ENCODE results near the gene CRB3. TPM values are rescaled to one million over a fixed set of nuclear protein-coding genes. Genes with fewer than 3 reads are reported as not detected.

Gene CRB3
- total RNA-seq, 1 experiment from 2014 or later, result not detected

- no peak for DNase-seq (ENCODE audit: low spot score)
- TF ChIP-seq EZH2 (IDR thresholded peaks at IDR 0.05; ENCODE audit: borderline replicate concordance, low read depth, low read length, poor library complexity, severe bottlenecking) (no peak), CTCF (conservative IDR thresholded peaks at IDR 0.05; ENCODE audit: low read depth, low read length) (no peak)
- no peak overlapping the region for H3K27ac ChIP-seq (ENCODE audit: low read depth, low read length, poor library complexity, severe bottlenecking)
- H3K4me3 ChIP-seq (ENCODE audit: low read depth, low read length, poor library complexity, severe bottlenecking), result no peak overlapping the region
- no TSS peak for BruUV-seq (replicated peaks)
- ChIA-PET POLR2A (ENCODE audit: low non-redundant PET) (no interaction called here), CTCF (interaction anchor here (0.5 kb wide), 1 partner anchor 12 kb away, joined by 4 read pairs; no protein-coding TSS in a partner anchor)
- no peaks in the 10 kb centered on the region for H3K36me3 ChIP-seq (ENCODE audit: insufficient read depth, low read length, poor library complexity, severe bottlenecking)
- H3K9me3 ChIP-seq (ENCODE audit: low read depth, low read length, poor library complexity, severe bottlenecking), result peaks cover 3% of the 10 kb centered on the region
- H3K4me1 ChIP-seq (ENCODE audit: insufficient read depth, low read length, poor library complexity, severe bottlenecking), result no peaks in the 10 kb centered on the region
- no peaks in the 10 kb centered on the region for H3K27me3 ChIP-seq (replicated peaks; ENCODE audit: insufficient read depth, low read depth, low read length, poor library complexity)
- intact Hi-C loops (cut with micrococcal nuclease; ENCODE audit: unreplicated experiment), result no loop called here
Observed at GRCh38 chr19:6491802-6492592, 27.9 kb downstream of the CRB3 start.

GRCh38 chr19:6494438-6495036, 30.5 kb downstream of the CRB3 start:
- TSS peak; percentile 82 for BruUV-seq (replicated peaks)

GRCh38 chr19:6495947-6496346, 31.9 kb downstream of the CRB3 start:
- DNase-seq (ENCODE audit: low spot score), result no peak
- peaks cover 3% of the 10 kb centered on the region for H3K9me3 ChIP-seq (ENCODE audit: low read depth, low read length, poor library complexity, severe bottlenecking)
- no peaks in the 10 kb centered on the region for H3K27me3 ChIP-seq (replicated peaks; ENCODE audit: insufficient read depth, low read depth, low read length, poor library complexity)
- POLR2A ChIA-PET (ENCODE audit: low non-redundant PET), result no interaction called here
- intact Hi-C loops (cut with micrococcal nuclease; ENCODE audit: unreplicated experiment), result no loop called here
- no peak overlapping the region for H3K27ac ChIP-seq (ENCODE audit: low read depth, low read length, poor library complexity, severe bottlenecking)
- no peaks in the 10 kb centered on the region for H3K4me1 ChIP-seq (ENCODE audit: insufficient read depth, low read length, poor library complexity, severe bottlenecking)
- BruUV-seq (replicated peaks), result no TSS peak
- no peak overlapping the region for H3K4me3 ChIP-seq (ENCODE audit: low read depth, low read length, poor library complexity, severe bottlenecking)
- TF ChIP-seq CTCF (conservative IDR thresholded peaks at IDR 0.05; ENCODE audit: low read depth, low read length) (no peak), EZH2 (IDR thresholded peaks at IDR 0.05; ENCODE audit: borderline replicate concordance, low read depth, low read length, poor library complexity, severe bottlenecking) (no peak)
- CTCF ChIA-PET, result no interaction called here
- H3K36me3 ChIP-seq (ENCODE audit: insufficient read depth, low read length, poor library complexity, severe bottlenecking), result no peaks in the 10 kb centered on the region

More at GRCh38 chr19:6494438-6495036, 30.5 kb downstream of the CRB3 start:
- ChIA-PET POLR2A (ENCODE audit: low non-redundant PET) (no interaction called here), CTCF (no interaction called here)
- Histone ChIP-seq H3K9me3 (ENCODE audit: low read depth, low read length, poor library complexity, severe bottlenecking) (peaks cover 3% of the 10 kb centered on the region), H3K36me3 (ENCODE audit: insufficient read depth, low read length, poor library complexity, severe bottlenecking) (no peaks in the 10 kb centered on the region), H3K27me3 (replicated peaks; ENCODE audit: insufficient read depth, low read depth, low read length, poor library complexity) (no peaks in the 10 kb centered on the region), H3K4me3 (ENCODE audit: low read depth, low read length, poor library complexity, severe bottlenecking) (no peak overlapping the region), H3K27ac (ENCODE audit: low read depth, low read length, poor library complexity, severe bottlenecking) (no peak overlapping the region), H3K4me1 (ENCODE audit: insufficient read depth, low read length, poor library complexity, severe bottlenecking) (no peaks in the 10 kb centered on the region)
- intact Hi-C loops (cut with micrococcal nuclease; ENCODE audit: unreplicated experiment), result no loop called here
- TF ChIP-seq EZH2 (IDR thresholded peaks at IDR 0.05; ENCODE audit: borderline replicate concordance, low read depth, low read length, poor library complexity, severe bottlenecking) (no peak), CTCF (conservative IDR thresholded peaks at IDR 0.05; ENCODE audit: low read depth, low read length) (no peak)
- DNase-seq (ENCODE audit: low spot score), result no peak

Data from A673 (cell line).